Putamen (tissue), 1 donor: Measurements from ENCODE around the gene ZNF207.
"Not testable (repeated sequence)": the region's sequence is repeated elsewhere in the genome, so short reads cannot be mapped to it uniquely, and the experiment has no call there.

ENCODE experiments used
- DNase-seq: peaks from one replicate; pipeline ENCODE4 v3.0.0-alpha.2; 2016; ENCODE audit warnings: low spot score

ZNF207 gene

GRCh38 chr17:32388128-32388527, 38.2 kb downstream of the ZNF207 start:
- not testable (repeated sequence) for DNase-seq

- DNase-seq, result no peak
Observed at GRCh38 chr17:32388613-32389459, 38.9 kb downstream of the ZNF207 start.

- no peak for DNase-seq
Observed at GRCh38 chr17:32393904-32394303, 43.9 kb downstream of the ZNF207 start.

GRCh38 chr17:32396343-32396742, 46.4 kb downstream of the ZNF207 start:
- DNase-seq, result no peak

GRCh38 chr17:32398946-32399345, 49.0 kb downstream of the ZNF207 start:
- no peak for DNase-seq

- not testable (repeated sequence) for DNase-seq
Observed at GRCh38 chr17:32410085-32410484, 60.1 kb downstream of the ZNF207 start.

- DNase-seq, result no peak
Observed at GRCh38 chr17:32426894-32427293, 76.9 kb downstream of the ZNF207 start.

GRCh38 chr17:32429598-32429997, 79.6 kb downstream of the ZNF207 start:
- DNase-seq, result no peak
